SK-N-SH (cell line): ENCODE data around the gene PARP14. TPM values are rescaled to one million over a fixed set of nuclear protein-coding genes. Genes with fewer than 3 reads are reported as not detected.
"Not testable (repeated sequence)": the region's sequence is repeated elsewhere in the genome, so short reads cannot be mapped to it uniquely, and the experiment has no call there.

ENCODE experiments used
- CTCF ChIA-PET: fragments of 300-600, 350-600 bp; formaldehyde crosslinking; extraction: SDS; loops from one replicate; lab custom pipeline; 2021; lab: Yijun Ruan, JAX
- POLR2A ChIA-PET: fragments of 350-600 bp; sonication (Branson Sonifier 250); formaldehyde crosslinking; extraction: SDS; loops from one replicate; lab custom pipeline; 2020; ENCODE audit warnings: antibody characterized with exemption, inconsistent platforms; lab: Yijun Ruan, JAX
- DNase-seq: peaks from one replicate; pipeline ENCODE4 v3.0.0; 2012
- H2AFZ ChIP-seq: fragments of 200-600 bp; sonication (generic); 2 replicates; pipeline ENCODE4 v1.8.1; 2016; ENCODE audit warnings: antibody characterized with exemption, mild to moderate bottlenecking, low read depth
- H3F3A ChIP-seq: fragments of 200-600 bp; sonication (generic); replicated peaks from 2 replicates; pipeline ENCODE3; 2016; ENCODE audit warnings: antibody characterized with exemption, mild to moderate bottlenecking; ENCODE audit not compliant: insufficient read depth
- H3K27ac ChIP-seq, 2 experiments: fragments of 200-500 bp in 1 of 2; fragments of 200-600 bp in 1 of 2; sonication (Bioruptor generic) in 1 of 2; sonication (generic), shearing (Covaris generic) in 1 of 2; 2 replicates each; pipeline versions ENCODE4 v1.5.1 to v1.6.1; 2014 to 2016; ENCODE audit warnings: low read depth in 2 of 2, inconsistent platforms in 1 of 2, low read length in 1 of 2, mild to moderate bottlenecking in 1 of 2, mixed read lengths in 1 of 2
- H3K27me3 ChIP-seq: fragments of 200-600 bp; sonication (generic), shearing (Covaris generic); 2 replicates; pipeline ENCODE4 v1.6.1; 2016; ENCODE audit warnings: mixed run types; ENCODE audit not compliant: insufficient read depth
- H3K36me3 ChIP-seq, 2 experiments: fragments of 200-500 bp in 1 of 2; fragments of 200-600 bp in 1 of 2; sonication (Bioruptor generic) in 1 of 2; sonication (generic) in 1 of 2; replicated peaks in 1 of 2; 2 replicates each; pipeline versions ENCODE3 to v1.5.1; 2014 to 2016; ENCODE audit warnings: low read length in 1 of 2, mild to moderate bottlenecking in 1 of 2; ENCODE audit not compliant: insufficient read depth in 2 of 2, control insufficient read depth in 1 of 2
- H3K4me1 ChIP-seq, 2 experiments: fragments of 200-500 bp in 1 of 2; fragments of 200-600 bp in 1 of 2; sonication (Bioruptor generic) in 1 of 2; sonication (generic), shearing (Covaris generic) in 1 of 2; 2 replicates each; pipeline versions ENCODE4 v1.5.1 to v1.6.1; 2014 to 2016; ENCODE audit warnings: low read depth in 1 of 2, low read length in 1 of 2, mixed run types in 1 of 2; ENCODE audit not compliant: insufficient read depth in 2 of 2, control insufficient read depth in 1 of 2
- H3K4me2 ChIP-seq: fragments of 200-600 bp; sonication (generic), shearing (Covaris generic); 2 replicates; pipeline ENCODE4 v1.6.1; 2017; ENCODE audit warnings: mixed run types
- H3K4me3 ChIP-seq, 2 experiments: fragments of 200-500 bp in 1 of 2; fragments of 200-600 bp in 1 of 2; sonication (Bioruptor generic) in 1 of 2; sonication (generic), shearing (Covaris generic) in 1 of 2; 2 replicates each; pipeline versions ENCODE4 v1.5.1 to v1.8.1; 2014 to 2016; ENCODE audit warnings: low read depth in 2 of 2, inconsistent platforms in 1 of 2, low read length in 1 of 2, mild to moderate bottlenecking in 1 of 2, mixed read lengths in 1 of 2, moderate library complexity in 1 of 2
- H3K79me2 ChIP-seq: fragments of 200-600 bp; sonication (generic); 2 replicates; pipeline ENCODE4 v1.8.1; 2017; ENCODE audit warnings: mild to moderate bottlenecking; ENCODE audit not compliant: insufficient read depth
- H3K9ac ChIP-seq: fragments of 200-600 bp; sonication (generic); 2 replicates; pipeline ENCODE4 v1.6.1; 2017; ENCODE audit warnings: mixed run types
- H3K9me2 ChIP-seq: fragments of 200-600 bp; sonication (generic); 2 replicates; pipeline ENCODE4 v1.6.1; 2017; ENCODE audit warnings: mixed run types
- H3K9me3 ChIP-seq: fragments of 200-600 bp; sonication (generic); 2 replicates; pipeline ENCODE4 v1.6.1; 2017; ENCODE audit warnings: mixed run types, mild to moderate bottlenecking, moderate library complexity
- H4K20me1 ChIP-seq: fragments of 200-600 bp; sonication (generic); 2 replicates; pipeline ENCODE4 v1.6.1; 2017; ENCODE audit warnings: mild to moderate bottlenecking, mixed run types; ENCODE audit not compliant: insufficient read depth
- CHD2 ChIP-seq: fragments of 150-350 bp; IDR thresholded peaks from 2 replicates; pipeline ENCODE4 v1.6.1; 2018; ENCODE audit warnings: low read length; ENCODE audit not compliant: partially characterized antibody
- ELF1 ChIP-seq: IDR thresholded peaks from 2 replicates; pipeline ENCODE4 v1.4.0; 2012
- FOSL2 ChIP-seq: IDR thresholded peaks from 2 replicates; pipeline ENCODE4 v1.4.0; 2012; ENCODE audit warnings: low read depth, mild to moderate bottlenecking, moderate library complexity, borderline replicate concordance
- GATA2 ChIP-seq: sonication (generic); formaldehyde crosslinking; IDR thresholded peaks from 2 replicates; pipeline ENCODE4 v1.5.0; 2020; ENCODE audit warnings: mild to moderate bottlenecking, missing genetic modification reagents
- MXI1 ChIP-seq: IDR thresholded peaks from 2 replicates; pipeline ENCODE4 v1.6.1; 2012; ENCODE audit warnings: mild to moderate bottlenecking, low read depth, low read length, improper control_type of control experiment
- NFIC ChIP-seq: IDR thresholded peaks from 2 replicates; pipeline ENCODE4 v1.4.0; 2012; ENCODE audit warnings: borderline replicate concordance
- NRF1 ChIP-seq: IDR thresholded peaks from 2 replicates; pipeline ENCODE4 v1.6.1; 2012; ENCODE audit warnings: low read depth, mild to moderate bottlenecking, low read length
- RAD21 ChIP-seq: IDR thresholded peaks from 2 replicates; pipeline ENCODE4 v1.6.1; 2012; ENCODE audit warnings: mild to moderate bottlenecking, low read length
- RFX5 ChIP-seq: IDR thresholded peaks from 2 replicates; pipeline ENCODE4 v1.6.1; 2012; ENCODE audit warnings: mild to moderate bottlenecking, improper control_type of control experiment, low read length
- TAF1 ChIP-seq: IDR thresholded peaks from 2 replicates; pipeline ENCODE4 v1.6.1; 2012; ENCODE audit warnings: low read depth, mild to moderate bottlenecking, low read length, moderate library complexity, borderline replicate concordance
- ZBTB33 ChIP-seq: IDR thresholded peaks from 2 replicates; pipeline ENCODE4 v1.4.0; 2012; ENCODE audit warnings: low read depth, borderline replicate concordance
- WGBS: methylation state at CpG from one replicate; pipeline ENCODE4 v1.1.6; 2017; ENCODE audit warnings: low lambda C conversion rate; 5-methylcytosine and 5-hydroxymethylcytosine counted together
- polyA plus RNA-seq, 3 experiments: library from polyadenylated mRNA; depleted of rRNA; stranded (reverse); fragments of >200 nt; gene quantifications; 2 replicates each; pipeline ENCODE4 v1.2.3, GENCODE V29; 2012

Gene PARP14
- polyA plus RNA-seq, 1 of the 3 experiments (the other 2 are of a cell fraction): 9.2 TPM

DNA sequence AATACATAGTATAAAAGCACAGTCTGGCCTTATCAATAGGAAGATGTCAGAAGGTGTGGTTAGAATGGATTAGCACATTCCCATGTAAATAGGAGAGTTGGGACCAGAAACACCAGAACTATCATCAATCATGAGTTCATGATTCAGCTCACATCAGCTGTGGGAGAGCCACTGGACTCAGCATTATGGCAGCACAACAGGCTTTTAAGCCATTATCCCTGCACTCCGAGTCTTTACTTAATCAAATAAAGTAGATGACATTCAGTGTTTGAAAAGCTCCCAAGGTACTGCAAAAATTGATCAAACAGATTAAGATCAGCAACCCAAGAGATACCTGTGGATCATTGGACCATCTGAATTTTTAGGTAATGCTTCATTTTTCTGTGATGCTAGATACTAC is 24.7 kb downstream of the PARP14 start:
- no peak overlapping the region for H2AFZ ChIP-seq
- H3K9ac ChIP-seq: no peak overlapping the region
- H3K9me3 ChIP-seq: no peaks in the 10 kb centered on the region
- H3F3A ChIP-seq: no peaks in the 10 kb centered on the region
- H3K27ac ChIP-seq: no peak overlapping the region
- DNase-seq: no peak
- no peaks in the 10 kb centered on the region for H3K79me2 ChIP-seq
- peaks cover 0 to 3% of the 10 kb centered on the region in 2 experiments; a peak in 1 of 4 replicates for H3K4me1 ChIP-seq
- CTCF ChIA-PET: interaction anchor here (1.0 kb wide), 1 partner anchor 50 kb away, joined by 3 read pairs; no protein-coding TSS in a partner anchor
- no peak overlapping the region for H3K4me3 ChIP-seq
- H3K27me3 ChIP-seq: no peaks in the 10 kb centered on the region
- H3K36me3 ChIP-seq: peaks cover 8 to 23% of the 10 kb centered on the region in 2 experiments
- WGBS: 77% methylated on average over 1 of the region's 1 CpG
- H3K4me2 ChIP-seq: no peak overlapping the region
- POLR2A ChIA-PET: no interaction called here
- TF ChIP-seq MXI1 (no peak), NRF1 (no peak), CHD2 (no peak), GATA2 (no peak), FOSL2 (no peak), ELF1 (no peak), ZBTB33 (no peak), TAF1 (no peak), RFX5 (no peak), RAD21 (no peak), NFIC (no peak)
- TF ChIP-seq, all 33 proteins: peak for 0
- H4K20me1 ChIP-seq: no peaks in the 10 kb centered on the region
- no peaks in the 10 kb centered on the region for H3K9me2 ChIP-seq

DNA sequence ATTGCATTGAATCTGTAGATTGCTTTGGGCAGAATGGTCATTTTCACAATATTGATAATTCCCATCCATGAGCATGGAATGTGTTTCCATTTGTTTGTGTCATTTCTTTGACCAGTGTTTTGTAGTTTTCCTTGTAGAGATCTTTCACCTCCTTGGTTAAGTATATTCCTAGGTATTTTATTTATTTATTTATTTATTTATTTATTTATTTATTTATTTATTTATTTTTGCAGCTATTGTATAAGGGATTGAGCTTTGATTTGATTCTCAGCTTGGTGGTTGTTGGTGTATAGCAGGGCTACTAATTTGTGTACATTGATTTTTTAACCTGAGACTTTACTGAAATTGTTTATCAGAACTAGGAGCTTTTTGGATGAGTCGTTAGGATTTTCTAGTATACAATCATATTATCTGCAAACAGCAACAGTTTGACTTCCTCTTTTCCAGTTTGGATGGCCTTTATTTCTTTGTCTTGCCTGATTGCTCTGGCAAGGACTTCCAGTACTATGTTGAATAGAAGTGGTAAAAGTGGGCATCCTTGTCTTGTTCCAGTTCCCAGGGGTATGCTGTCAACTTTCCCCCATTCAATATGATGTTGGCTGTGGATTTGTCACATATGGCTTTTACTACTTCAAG is 30.1 kb downstream of the PARP14 start:
- H3K36me3 ChIP-seq: peaks cover 27 to 28% of the 10 kb centered on the region in 2 experiments
- H2AFZ ChIP-seq, H3K79me2 ChIP-seq, H3K4me1 ChIP-seq, H4K20me1 ChIP-seq, H3K27ac ChIP-seq, H3K4me3 ChIP-seq, H3K9ac ChIP-seq, H3K4me2 ChIP-seq, POLR2A ChIA-PET, H3F3A ChIP-seq, H3K9me3 ChIP-seq, H3K9me2 ChIP-seq, H3K27me3 ChIP-seq, DNase-seq: not testable (repeated sequence)
- CTCF ChIA-PET: interaction anchor here (0.7 kb wide), 1 partner anchor 18 kb away, joined by 3 read pairs; no protein-coding TSS in a partner anchor
- 100% methylated on average over 1 of the region's 1 CpG for WGBS
